Common myeloid progenitor, CD34-positive (primary cell): Measurements from ENCODE around the gene GABBR2.
"Not testable (repeated sequence)": the region's sequence is repeated elsewhere in the genome, so short reads cannot be mapped to it uniquely, and the experiment has no call there.

ENCODE experiments used
- CTCF ChIA-PET: fragments of 350-600 bp; sonication (Branson Sonifier 250); formaldehyde crosslinking; loops from one replicate; lab custom pipeline; 2021; ENCODE audit warnings: antibody characterized with exemption; lab: Charles Lee
- POLR2A ChIA-PET: fragments of 350-600 bp; sonication (Branson Sonifier 250); formaldehyde crosslinking; loops from one replicate; lab custom pipeline; 2021; ENCODE audit warnings: antibody characterized with exemption; lab: Charles Lee
- DNase-seq, 3 donors: peaks; one replicate each; pipeline versions ENCODE4 v3.0.0 to v3.0.0-alpha.2; 2013
- H3K27ac ChIP-seq, 2 experiments: 1 replicate in 1 of 2; 2 replicates in 1 of 2; pipeline ENCODE4 v1.7.0; 2013; ENCODE audit warnings: inconsistent platforms in 2 of 2, low read length in 2 of 2, mild to moderate bottlenecking in 2 of 2, low read depth in 1 of 2, moderate library complexity in 1 of 2; ENCODE audit not compliant: severe bottlenecking in 2 of 2, insufficient read depth in 1 of 2, poor library complexity in 1 of 2
- H3K27me3 ChIP-seq, 5 experiments: replicated peaks in 2 of 5; 1 replicate in 3 of 5; 2 replicates in 2 of 5; pipeline versions ENCODE4 v1.6.1 to v1.7.0; 2013; ENCODE audit warnings: low read length in 4 of 5, mild to moderate bottlenecking in 2 of 5, moderate library complexity in 2 of 5, inconsistent platforms in 1 of 5; ENCODE audit not compliant: insufficient read depth in 5 of 5, control insufficient read depth in 4 of 5
- H3K36me3 ChIP-seq, 4 experiments: 1 replicate in 2 of 4; 2 replicates in 2 of 4; pipeline versions ENCODE4 v1.6.1 to v1.7.0; 2013; ENCODE audit warnings: low read length in 3 of 4, control low read depth in 1 of 4, mild to moderate bottlenecking in 1 of 4; ENCODE audit not compliant: control insufficient read depth in 4 of 4, insufficient read depth in 4 of 4
- H3K4me1 ChIP-seq, 4 experiments: 1 replicate in 3 of 4; 2 replicates in 1 of 4; pipeline versions ENCODE4 v1.6.1 to v1.7.1; 2013; ENCODE audit warnings: low read length in 3 of 4, mild to moderate bottlenecking in 3 of 4, control low read depth in 1 of 4, inconsistent platforms in 1 of 4, moderate library complexity in 1 of 4; ENCODE audit not compliant: control insufficient read depth in 4 of 4, insufficient read depth in 4 of 4; ENCODE audit errors: control extremely low read depth in 1 of 4
- H3K4me3 ChIP-seq, 7 experiments: 1 replicate in 4 of 7; 2 replicates in 3 of 7; pipeline versions ENCODE4 v1.5.1 to v1.7.0; 2013; ENCODE audit warnings: mild to moderate bottlenecking in 7 of 7, low read length in 6 of 7, moderate library complexity in 6 of 7, inconsistent platforms in 2 of 7, low read depth in 2 of 7, control low read depth in 1 of 7; ENCODE audit not compliant: insufficient read depth in 4 of 7, control insufficient read depth in 1 of 7; ENCODE audit errors: extremely low read depth in 1 of 7
- H3K9me3 ChIP-seq, 5 experiments: 1 replicate in 4 of 5; 2 replicates in 1 of 5; pipeline versions ENCODE4 v1.6.1 to v1.7.1; 2013; ENCODE audit warnings: low read length in 4 of 5, mild to moderate bottlenecking in 2 of 5, inconsistent platforms in 1 of 5, low read depth in 1 of 5, moderate library complexity in 1 of 5; ENCODE audit not compliant: control insufficient read depth in 4 of 5, insufficient read depth in 2 of 5; ENCODE audit errors: control extremely low read depth in 1 of 5
- WGBS: methylation state at CpG from one replicate; pipeline ENCODE4 v1.1.5; 2013; ENCODE audit not compliant: insufficient coverage; 5-methylcytosine and 5-hydroxymethylcytosine counted together

Gene GABBR2

DNA sequence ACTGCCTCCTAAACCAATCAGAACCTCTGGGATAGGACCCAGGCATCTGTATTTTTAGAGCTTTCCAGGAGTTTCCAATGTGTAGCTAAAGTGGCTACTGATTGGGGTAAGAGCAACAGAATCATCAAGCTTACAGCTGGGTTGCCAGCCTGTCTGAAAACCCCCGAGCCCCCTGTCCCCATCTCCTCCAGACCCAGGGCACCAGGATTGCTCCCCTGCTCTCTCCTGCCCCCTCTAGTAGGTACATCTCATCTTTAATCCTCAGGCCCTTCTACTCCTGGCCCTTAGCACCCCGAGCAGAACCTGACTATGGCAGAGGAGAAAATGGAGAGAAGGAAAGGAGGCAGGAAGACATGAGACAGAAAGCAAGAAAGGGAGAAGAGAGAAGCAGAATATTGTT, 204.9 kb downstream of the GABBR2 start:
- Histone ChIP-seq H3K27ac (no peak overlapping the region), H3K27me3 (peaks cover 0 to 12% (median 7%) of the 10 kb centered on the region in 5 experiments), H3K36me3 (no peaks in the 10 kb centered on the region), H3K4me3 (no peak overlapping the region), H3K9me3 (peaks cover 0 to 3% (median 0%) of the 10 kb centered on the region in 5 experiments), H3K4me1 (no peaks in the 10 kb centered on the region)
- ChIA-PET CTCF (no interaction called here), POLR2A (no interaction called here)
- no peak for DNase-seq
- no CpG with 5 or more reads among the region's 2 CpGs for WGBS

DNA sequence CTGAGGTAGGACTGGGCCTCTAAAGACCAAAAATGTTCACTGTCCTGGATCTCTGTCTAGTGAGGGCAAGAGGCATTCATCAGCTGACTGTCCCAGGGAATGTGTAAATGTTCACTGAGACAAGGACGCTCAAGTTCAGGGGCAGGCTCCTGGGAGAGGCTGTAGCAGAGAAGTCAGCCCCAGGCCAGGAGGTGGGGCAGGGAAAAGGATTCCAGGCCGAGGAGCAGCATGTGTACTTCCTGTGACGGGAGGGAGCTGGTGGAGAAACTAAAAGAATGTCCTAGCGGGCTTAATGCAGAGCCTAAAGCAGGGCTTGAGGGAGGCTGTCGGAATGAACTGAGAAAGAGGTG, 205.8 kb downstream of the GABBR2 start:
- CTCF ChIA-PET, result no interaction called here

DNA sequence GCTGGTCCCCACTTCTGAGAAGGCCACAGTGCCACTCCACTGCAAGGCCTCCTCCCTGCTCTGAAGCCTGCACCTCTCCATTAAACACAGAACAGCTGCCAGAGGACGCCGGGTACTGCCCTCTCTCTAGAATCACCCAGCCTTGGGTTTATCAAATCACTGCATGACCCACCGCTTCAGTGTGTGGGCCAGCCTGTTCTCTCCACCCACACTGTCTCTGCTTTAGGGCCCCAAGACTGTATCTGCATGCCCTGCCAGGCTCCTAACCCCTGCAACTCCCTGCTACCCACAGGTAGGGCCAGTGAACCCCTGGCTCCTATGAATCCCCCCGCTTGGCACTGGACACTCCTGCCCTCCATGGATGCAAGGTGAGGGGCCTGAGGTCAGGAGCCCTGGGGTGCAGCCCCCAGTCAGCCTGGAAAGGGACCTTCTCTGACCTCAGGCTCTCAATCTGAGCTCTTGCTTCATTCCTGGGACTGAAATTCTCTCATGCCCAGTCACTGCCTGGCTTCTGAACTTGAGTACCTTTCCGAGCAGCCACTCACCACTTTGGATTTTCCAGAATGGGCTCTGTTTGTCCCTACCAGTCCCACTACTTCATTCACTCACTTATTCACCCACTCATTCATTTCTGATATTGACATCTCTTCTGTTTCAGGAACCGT, 206.3 kb downstream of the GABBR2 start:
- 93% methylated on average over 5 of the region's 6 CpGs for WGBS
- Histone ChIP-seq H3K4me1 (no peaks in the 10 kb centered on the region), H3K27me3 (peaks cover 2 to 12% (median 4%) of the 10 kb centered on the region in 5 experiments), H3K4me3 (no peak overlapping the region), H3K9me3 (no peaks in the 10 kb centered on the region), H3K36me3 (no peaks in the 10 kb centered on the region), H3K27ac (no peak overlapping the region)
- POLR2A ChIA-PET, result no interaction called here
- CTCF ChIA-PET, result no interaction called here
- DNase-seq, result no peak

More for the DNA sequence above, 205.8 kb downstream of the GABBR2 start:
- DNase-seq, result no peak
- H3K4me3 ChIP-seq, result no peak overlapping the region
- H3K27ac ChIP-seq, result no peak overlapping the region
- no peaks in the 10 kb centered on the region for H3K4me1 ChIP-seq
- peaks cover 2 to 12% (median 7%) of the 10 kb centered on the region in 5 experiments for H3K27me3 ChIP-seq
- POLR2A ChIA-PET, result no interaction called here
- no peaks in the 10 kb centered on the region for H3K36me3 ChIP-seq
- peaks cover 0 to 3% (median 0%) of the 10 kb centered on the region in 5 experiments for H3K9me3 ChIP-seq
- 100% methylated on average over 4 of the region's 5 CpGs for WGBS

DNA sequence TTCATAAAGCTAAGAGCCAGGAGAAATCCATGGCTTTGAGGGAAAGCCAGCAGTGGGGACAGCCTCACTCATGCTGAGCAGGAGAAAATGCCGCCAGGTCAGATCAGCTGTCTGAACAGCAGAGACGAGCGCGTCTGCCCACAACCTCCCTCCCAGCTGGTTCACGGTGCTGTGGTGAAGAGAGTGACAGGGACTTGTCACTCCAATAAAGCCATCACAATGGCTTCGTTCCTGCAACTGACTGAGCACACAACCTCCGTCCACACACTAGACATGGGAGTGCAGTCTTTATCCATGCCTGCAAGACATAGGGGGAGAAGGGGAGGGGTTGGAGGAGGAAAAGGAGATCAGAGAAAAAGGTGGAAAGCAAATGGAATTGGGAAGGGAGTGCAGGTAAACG, 206.9 kb downstream of the GABBR2 start:
- DNase-seq, result no peak
- Histone ChIP-seq H3K4me3 (no peak overlapping the region), H3K27ac (no peak overlapping the region), H3K4me1 (no peaks in the 10 kb centered on the region), H3K27me3 (peaks cover 2 to 11% (median 4%) of the 10 kb centered on the region in 5 experiments), H3K9me3 (no peaks in the 10 kb centered on the region), H3K36me3 (no peaks in the 10 kb centered on the region)
- POLR2A ChIA-PET, result no interaction called here
- CTCF ChIA-PET, result no interaction called here
- 98% methylated on average over 5 of the region's 8 CpGs for WGBS

DNA sequence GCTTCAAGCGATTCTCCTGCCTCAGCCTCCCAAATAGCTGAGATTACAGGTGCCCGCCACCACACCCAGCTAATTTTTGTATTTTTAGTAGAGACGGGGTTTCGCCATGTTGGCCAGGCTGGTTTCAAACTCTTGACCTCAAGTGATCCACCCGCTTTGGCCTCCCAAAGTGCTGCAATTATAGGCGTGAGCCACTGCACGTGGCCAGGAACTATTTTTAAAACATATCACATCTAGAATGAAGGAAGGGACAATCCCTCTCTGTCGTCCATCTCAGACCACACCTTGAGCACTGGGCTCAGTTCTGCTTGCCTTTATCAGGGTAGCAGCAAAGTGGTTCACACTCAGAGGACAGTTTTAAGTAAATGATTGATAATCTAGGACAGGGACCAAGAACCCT, 207.5 kb downstream of the GABBR2 start:
- DNase-seq, CTCF ChIA-PET, H3K27ac ChIP-seq, H3K9me3 ChIP-seq, H3K36me3 ChIP-seq, H3K4me3 ChIP-seq, H3K4me1 ChIP-seq, POLR2A ChIA-PET: not testable (repeated sequence)
- H3K27me3 ChIP-seq, result peaks cover 2 to 10% (median 4%) of the 10 kb centered on the region in 5 experiments
- WGBS, result 96% methylated on average over 5 of the region's 8 CpGs

DNA sequence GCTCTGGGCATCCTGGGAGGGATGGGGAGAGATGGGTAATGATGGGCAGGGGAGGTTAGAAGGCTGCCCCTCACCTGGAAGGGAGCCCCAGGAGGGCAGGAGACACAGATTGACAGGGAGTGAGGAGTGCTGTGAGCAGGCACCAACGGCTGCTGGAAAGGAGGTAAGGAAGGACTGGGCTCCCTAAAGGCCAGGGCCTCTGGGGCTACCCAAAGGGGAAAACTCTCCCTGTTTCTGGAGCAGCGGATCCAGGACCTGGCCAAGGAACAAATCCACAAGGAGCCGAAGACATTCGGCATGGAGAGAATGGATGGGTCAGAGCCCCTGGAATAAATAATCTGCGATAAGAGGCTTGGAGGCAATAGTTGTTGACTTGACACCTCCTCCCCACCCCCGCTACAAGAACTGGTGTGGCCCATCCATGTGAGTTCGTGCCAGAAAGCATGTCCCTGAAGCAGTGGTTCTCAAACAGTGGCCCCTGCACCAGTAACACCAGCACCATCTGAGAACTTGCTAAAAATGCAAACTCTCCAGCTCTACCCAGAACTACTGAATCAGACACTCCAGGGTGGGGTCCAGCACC, 208.3 kb downstream of the GABBR2 start:
- no peak for DNase-seq
- CTCF ChIA-PET, result no interaction called here
- WGBS, result 93% methylated on average over 6 of the region's 7 CpGs

DNA sequence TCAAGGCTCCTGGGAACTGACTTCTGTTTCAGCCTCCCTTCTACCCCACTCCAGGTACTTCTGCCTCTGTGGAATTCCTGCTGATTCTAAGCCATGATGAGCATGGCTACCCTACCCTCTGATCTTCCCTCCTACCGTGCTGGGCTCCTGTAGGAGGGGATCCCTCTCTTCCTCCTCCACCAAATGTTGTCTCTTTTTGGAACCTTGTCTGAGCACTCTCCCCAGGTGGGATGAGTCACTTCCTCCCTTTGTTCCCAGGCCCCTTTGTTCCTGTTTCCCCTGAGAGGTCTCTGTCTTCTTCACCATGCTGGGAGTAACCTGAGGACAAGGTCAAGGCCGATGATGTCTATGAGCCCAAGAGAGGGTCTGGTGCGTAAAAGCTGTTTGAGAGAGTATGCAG, 213.2 kb downstream of the GABBR2 start:
- DNase-seq, result no peak
- Histone ChIP-seq H3K4me1 (no peaks in the 10 kb centered on the region), H3K27me3 (peaks cover 0 to 10% (median 3%) of the 10 kb centered on the region in 5 experiments), H3K36me3 (no peaks in the 10 kb centered on the region), H3K27ac (no peak overlapping the region), H3K4me3 (no peak overlapping the region), H3K9me3 (peaks cover 0 to 5% (median 2%) of the 10 kb centered on the region in 5 experiments)
- ChIA-PET POLR2A (no interaction called here), CTCF (no interaction called here)
- WGBS, result 87% methylated on average over 3 of the region's 3 CpGs

More for the DNA sequence above, 208.3 kb downstream of the GABBR2 start:
- peaks cover 2 to 12% (median 3%) of the 10 kb centered on the region in 5 experiments for H3K27me3 ChIP-seq
- H3K4me3 ChIP-seq, result no peak overlapping the region
- no peaks in the 10 kb centered on the region for H3K36me3 ChIP-seq
- no peaks in the 10 kb centered on the region for H3K4me1 ChIP-seq
- POLR2A ChIA-PET, result no interaction called here
- no peak overlapping the region for H3K27ac ChIP-seq
- no peaks in the 10 kb centered on the region for H3K9me3 ChIP-seq
